NCI-H2171 treated with DMSO at 0.1 percent for 48 hours (cell line): ENCODE results near the gene BTBD9.
A peak's percentile ranks its signal among the peaks of the same experiment; 100 is the strongest.

Source experiments
- DNase-seq: peaks from one replicate; lab custom pipeline; 2025; lab: John Stamatoyannopoulos, UW

Gene BTBD9

DNA sequence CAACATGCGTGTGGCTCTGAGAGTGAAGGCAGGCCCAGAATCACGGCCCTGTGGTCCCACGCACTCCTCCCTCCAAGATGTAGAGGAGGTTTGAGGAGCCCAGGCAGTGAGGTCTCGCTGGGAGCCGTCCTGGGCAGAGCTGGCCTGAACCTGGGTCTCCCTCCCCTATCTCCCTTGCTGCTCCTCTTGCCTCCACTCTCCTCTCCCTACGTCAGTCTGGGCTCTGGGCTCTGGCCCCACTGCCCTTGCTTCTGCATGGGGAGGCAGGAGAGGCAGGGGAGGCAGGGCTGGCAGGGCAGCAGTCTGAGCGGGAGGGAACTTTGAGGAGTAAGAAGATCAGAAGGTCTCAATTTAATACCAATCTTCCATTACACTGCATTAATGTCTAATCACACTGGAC lies 445.1 kb downstream of the BTBD9 start:
- DNase-seq = no peak

- DNase-seq = no peak
Observed at GRCh38 chr6:38194282-38194572, 445.5 kb downstream of the BTBD9 start.

DNA sequence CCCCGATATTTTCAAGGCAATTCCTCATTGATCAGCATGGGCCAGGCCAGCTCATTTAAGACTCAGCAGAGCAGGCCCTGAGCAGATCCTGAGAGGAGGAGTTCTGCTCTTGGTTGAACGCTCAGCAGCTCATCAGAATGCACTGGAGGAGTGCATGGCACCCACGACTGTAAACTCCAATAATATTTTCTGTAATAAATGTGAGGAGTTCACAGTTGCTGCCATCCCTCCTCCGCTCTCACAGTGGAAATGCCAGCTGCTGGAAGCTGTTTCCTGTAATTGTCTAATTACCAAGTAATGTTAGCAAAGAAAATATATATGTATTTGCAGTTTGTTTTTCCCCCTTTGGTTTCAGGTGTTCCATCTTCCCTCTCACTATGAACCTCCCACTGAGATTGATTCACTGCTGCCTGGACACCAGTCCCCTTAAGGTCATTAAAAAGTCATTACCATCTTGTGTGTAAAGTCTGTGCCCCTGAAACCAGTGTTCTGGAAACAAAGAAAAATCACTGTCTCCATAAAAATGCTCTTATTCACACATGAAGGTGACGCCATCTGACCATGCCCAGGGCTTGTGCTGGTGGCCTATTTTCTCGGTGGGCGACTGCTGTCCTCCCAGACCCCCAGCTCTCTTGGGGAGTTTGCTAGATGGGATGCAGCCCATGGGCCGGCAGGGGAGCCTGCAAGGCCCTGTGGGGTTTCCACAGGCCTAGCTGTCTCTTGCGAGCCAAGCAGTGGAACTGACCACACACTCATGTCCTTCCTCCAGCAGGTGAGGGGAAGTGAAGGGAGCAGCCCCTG lies 446.0 kb downstream of the BTBD9 start:
- no peak for DNase-seq

- no peak for DNase-seq
Observed at GRCh38 chr6:38193051-38193450, 446.7 kb downstream of the BTBD9 start.

GRCh38 chr6:38192487-38192886 lies 447.2 kb downstream of the BTBD9 start:
- DNase-seq = no peak

DNA sequence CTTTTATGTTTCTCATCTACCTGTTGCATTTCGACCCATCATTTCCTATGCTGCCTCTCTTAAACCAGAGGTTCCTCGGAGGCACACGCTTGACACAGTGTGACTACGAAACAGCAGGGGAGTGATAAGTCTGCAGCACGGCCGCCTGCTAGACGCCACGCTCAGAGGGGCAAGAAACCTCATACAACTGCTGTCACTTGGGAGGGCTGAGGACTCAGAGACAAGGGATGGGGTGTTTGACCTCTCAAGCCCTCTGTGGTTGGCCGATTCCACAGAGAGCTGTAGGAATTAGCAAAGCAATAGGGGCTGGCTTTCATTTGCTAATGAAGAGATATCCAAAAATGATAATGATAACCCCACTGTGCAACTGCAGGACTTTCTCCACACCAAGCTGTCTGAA lies 447.7 kb downstream of the BTBD9 start:
- DNase-seq = no peak

DNA sequence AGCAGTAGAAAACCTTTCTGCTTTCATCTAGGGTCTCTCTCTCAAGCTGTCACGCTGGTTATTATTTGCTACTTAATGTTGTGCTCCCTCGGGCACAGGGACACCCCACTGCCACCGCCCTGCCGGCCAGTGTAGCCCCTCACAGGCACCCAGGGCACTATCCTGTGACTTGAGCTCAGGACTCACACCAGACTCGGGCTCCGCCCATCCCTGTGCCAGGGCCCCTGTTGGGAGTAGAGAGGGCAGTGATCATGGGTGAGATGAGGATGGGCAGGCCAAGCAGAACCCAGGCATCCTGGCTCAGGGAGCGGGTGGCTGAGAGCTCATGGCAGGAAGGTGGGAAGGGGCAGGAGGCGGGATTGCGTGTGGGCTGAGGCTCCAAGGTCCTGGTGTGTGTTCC lies 448.3 kb downstream of the BTBD9 start:
- no peak for DNase-seq

DNA sequence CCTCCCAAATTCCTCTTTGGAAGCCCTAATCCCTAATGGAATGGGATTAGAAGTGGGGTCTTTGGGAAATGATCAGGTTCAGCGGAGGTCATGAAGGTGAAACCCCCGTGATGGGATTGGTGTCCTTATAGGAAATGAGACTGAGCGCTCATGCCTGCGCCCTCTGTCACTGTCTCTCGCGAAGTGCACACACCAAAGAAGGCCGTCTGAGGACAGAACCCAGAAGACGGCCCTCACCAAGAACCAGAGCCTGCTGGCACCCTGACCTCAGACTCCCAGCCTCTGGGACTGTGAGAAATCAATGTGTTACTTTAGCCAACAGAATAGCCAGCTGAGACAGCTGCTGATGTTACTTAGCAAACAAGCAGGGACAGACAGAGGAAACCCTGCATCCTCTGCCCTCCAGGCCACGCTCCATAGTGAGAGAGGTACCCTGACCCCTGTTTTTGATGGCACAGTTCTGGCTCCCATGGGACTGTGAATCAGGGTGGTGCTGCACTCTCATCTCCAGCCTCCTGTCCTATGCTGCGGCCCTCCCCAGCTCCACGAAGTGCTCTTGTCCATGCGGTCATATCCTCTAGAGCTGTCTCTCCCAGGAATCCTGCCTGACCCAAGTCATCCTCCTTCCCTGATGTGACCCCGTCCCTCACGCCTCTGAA lies 450.9 kb downstream of the BTBD9 start:
- DNase-seq = no peak

DNA sequence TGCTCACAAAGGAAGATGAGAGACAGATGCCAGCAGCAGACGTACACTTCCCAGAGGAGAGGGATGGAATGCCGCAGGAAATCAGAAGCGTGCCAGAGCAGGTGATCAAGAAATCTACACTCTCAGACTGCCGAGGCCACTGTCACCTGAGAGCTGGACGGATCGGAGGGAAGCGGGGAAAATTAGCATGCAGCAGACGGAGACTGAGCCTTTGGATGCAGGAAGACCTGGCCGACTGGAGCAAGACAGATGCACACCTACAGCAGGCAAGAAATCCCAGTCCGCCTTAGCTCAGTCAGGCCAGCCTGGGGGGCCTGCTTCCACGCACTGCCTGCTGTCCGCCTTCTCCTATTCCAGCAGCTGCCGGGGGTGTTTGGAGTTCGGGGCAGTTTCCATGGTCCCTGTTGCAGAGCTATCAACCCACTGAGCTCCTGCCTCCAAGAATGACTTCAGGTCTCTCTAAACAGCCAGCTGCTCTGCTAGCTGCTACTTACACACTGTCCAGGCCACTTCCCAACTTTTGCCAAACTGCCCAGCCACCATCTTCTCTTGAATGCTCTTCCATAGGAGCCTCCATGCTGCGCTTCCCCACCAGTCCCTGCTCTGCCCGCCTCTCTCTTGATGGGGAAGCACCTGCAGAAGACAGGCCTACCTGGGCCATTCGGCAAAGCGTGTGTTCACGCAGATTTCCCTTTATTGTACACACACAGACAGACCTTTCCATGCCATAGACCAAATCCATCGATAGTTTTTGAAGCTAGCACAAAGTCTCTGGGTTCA lies 451.7 kb downstream of the BTBD9 start:
- DNase-seq = peak; percentile 96

DNA sequence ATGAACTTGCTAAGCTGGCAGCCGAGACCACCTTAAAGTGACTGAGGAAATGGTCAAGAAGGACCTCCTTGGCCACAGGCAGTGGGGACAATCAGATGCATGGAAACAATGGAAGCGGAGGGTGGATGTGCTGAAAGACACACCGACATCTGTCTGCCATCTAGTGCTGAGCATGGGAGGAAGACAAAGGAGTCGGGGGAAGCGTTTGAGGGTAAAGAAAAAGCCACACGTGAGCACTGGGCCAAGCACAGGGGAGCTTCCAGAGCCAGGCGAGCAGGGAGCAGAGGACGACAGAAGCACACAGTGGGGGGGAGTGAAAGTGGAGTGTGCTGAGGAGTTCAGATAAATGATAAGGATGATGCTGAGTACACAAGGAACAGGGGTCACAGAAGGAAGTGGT lies 452.4 kb downstream of the BTBD9 start:
- peak; percentile 90 for DNase-seq

GRCh38 chr6:38185752-38186151 lies 454.0 kb downstream of the BTBD9 start:
- no peak for DNase-seq

- no peak for DNase-seq
Observed at GRCh38 chr6:38185244-38185643, 454.5 kb downstream of the BTBD9 start.

DNA sequence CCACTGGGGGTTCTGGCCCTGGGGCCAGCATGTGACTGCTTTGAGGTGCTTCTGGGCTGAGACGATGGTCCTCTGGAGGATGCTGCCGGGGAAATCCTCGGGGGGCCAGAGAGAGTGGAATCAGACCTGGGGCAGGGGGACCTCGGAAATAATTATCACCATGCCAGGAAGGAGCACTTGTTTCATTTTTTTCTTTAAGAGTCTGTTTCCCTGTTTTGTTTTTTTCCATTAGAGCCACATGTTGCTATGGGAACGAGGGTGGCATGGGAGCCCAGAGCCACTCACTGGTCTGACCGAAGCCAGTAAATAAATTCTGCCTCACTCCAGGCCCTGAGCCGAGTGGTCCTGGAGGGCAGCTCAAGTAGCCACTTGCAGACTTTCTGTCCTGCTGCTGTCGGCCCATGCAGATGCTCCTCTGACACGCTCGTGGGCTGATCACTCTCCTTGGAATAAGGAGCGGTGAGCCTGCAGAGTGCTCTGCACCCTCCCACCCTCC lies 455.1 kb downstream of the BTBD9 start:
- DNase-seq = no peak

- no peak for DNase-seq
Observed at GRCh38 chr6:38183856-38184584, 455.7 kb downstream of the BTBD9 start.

DNA sequence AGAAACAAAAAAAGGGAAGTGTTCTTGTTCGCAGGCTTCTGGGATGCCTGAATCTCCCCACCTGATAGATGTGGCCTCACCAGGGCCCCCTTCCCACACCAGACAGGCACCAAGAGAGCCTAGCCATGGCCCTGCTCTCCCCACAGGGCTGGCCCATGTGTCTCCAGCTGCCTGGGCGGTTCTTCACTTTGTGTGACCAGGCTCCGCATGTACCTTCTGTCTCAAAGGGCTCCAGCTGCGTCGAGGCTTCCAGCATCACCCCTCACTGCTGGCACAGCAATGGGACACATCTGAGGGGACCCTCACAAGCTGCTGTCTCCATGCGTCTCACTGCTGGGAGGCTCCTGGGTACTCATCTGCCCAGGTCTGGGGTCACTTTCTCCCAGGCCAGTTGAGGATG lies 457.3 kb downstream of the BTBD9 start:
- DNase-seq = no peak

DNA sequence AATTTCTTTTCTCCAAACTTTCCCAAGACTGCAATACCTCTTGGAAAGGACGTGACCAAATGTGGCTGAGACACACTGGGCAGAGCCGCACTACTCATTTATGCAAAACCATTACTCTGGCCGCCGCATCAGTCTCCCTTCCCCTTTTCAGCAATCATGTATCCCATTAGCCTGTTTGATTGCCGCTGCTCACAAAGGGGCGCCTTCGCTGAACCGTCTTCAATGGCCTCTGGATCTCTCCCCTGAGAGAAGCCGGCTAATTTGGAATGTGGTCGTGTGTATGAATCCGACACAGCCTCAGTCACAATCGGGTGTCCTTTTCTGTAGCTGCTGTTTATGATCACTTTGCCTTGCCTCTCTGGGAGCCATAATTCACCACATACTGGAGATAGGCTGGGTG lies 459.1 kb downstream of the BTBD9 start:
- DNase-seq = no peak

DNA sequence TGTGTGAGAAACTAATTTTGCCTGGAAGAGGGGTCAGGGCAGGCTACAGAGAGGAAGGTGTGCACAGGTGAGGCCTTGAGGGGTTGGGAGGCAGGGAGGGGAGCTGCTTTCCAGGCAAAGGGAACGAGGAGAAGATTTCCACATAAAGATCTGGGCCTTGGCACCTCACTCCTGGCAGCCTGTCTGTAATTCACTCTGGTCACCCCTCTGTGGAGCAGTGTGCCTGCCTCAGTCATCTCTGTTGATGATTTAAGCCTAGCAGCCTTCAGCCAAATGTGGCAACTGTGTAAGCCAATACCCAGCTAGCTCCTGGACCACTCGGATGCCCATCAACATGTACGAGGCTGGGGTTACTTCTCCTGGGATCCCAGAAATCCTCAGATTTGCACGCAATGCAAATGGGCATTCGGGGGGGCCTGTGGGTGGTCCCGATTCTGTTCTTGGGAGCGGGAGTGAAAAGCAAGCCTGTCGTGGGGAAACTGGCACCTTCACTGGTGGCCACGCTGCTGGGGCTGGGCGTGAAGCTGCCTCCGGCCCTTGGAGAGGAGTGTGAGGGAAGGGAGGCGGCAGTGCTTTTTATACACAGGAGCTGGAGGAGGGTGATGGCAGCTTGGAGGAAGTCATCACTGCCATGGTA lies 459.8 kb downstream of the BTBD9 start:
- DNase-seq = no peak

DNA sequence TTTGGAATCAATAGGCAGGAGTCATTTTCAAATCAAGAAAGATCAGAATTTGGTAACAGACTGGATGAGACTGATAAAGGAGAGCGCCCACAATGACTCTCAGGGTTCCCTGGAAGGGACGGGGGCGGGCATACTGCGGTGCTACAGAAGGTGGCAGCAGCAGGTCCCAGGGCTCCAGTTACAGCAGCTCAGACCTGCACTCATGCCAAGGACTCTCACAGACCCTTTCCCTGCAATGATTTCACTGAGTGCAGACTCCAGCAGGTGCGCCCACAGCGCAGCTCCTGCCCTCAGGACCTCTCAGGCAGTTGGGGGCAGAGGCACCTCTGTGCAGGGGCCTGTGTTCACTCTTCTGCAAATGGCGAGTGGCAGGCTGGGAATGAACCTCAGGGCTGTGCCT lies 460.4 kb downstream of the BTBD9 start:
- DNase-seq = peak; percentile 27

DNA sequence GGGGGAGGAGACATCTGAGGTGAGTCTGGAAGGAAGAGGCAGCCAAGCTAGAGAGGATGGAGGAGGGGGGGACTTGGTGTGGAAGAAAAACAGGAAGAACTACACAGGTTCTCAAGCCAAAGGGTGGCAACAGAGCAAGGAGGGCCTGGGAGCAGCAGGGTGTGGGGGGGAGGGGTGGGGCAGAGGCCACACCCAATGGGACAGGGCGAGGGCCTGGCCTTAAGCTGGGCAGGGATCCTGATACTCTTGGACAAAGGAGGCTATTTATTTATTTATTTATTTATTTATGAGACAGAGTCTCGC lies 461.2 kb downstream of the BTBD9 start:
- DNase-seq = no peak

GRCh38 chr6:38177882-38178583 lies 461.7 kb downstream of the BTBD9 start:
- no peak for DNase-seq
